H1 (cell line): ENCODE data around the gene RTF2. TPM values are rescaled to one million over a fixed set of nuclear protein-coding genes. Genes with fewer than 3 reads are reported as not detected.

Experiments
- CTCF ChIA-PET: fragments of 300-600 bp; sonication (Branson Sonifier 250); formaldehyde crosslinking; loops from one replicate; lab custom pipeline; 2021; ENCODE audit not compliant: partially characterized antibody; lab: Charles Lee
- POLR2A ChIA-PET: fragments of 300-600 bp; sonication (Branson Sonifier 250); formaldehyde crosslinking; loops from one replicate; lab custom pipeline; 2021; ENCODE audit warnings: inconsistent platforms; ENCODE audit not compliant: partially characterized antibody; lab: Charles Lee
- DNase-seq, 2 experiments: peaks; one replicate each; pipeline versions ENCODE4 v3.0.0 to v3.0.0-alpha.2; 2010 to 2022; ENCODE audit warnings: low spot score in 2 of 2, low read depth in 1 of 2, mixed read lengths in 1 of 2
- FAIRE-seq: peaks from 2 replicates; lab custom pipeline; 2011; peaks lifted over from hg19 to GRCh38; lab: Jason Lieb, UNC
- H2AFZ ChIP-seq: 2 replicates; pipeline ENCODE4 v1.8.1; 2012; ENCODE audit warnings: low read length, inconsistent platforms
- H2AK5ac ChIP-seq: 2 replicates; pipeline ENCODE4 v1.6.1; 2013; ENCODE audit warnings: low read depth, low read length
- H2BK120ac ChIP-seq: replicated peaks from 2 replicates; pipeline ENCODE3; 2013; ENCODE audit warnings: low read depth, low read length, inconsistent platforms
- H2BK12ac ChIP-seq: 2 replicates; pipeline ENCODE4 v1.6.1; 2013; ENCODE audit warnings: low read depth, low read length
- H2BK15ac ChIP-seq: 2 replicates; pipeline ENCODE4 v1.6.1; 2013; ENCODE audit warnings: low read length
- H2BK20ac ChIP-seq: 2 replicates; pipeline ENCODE4 v1.6.1; 2013; ENCODE audit warnings: low read length
- H2BK5ac ChIP-seq: 2 replicates; pipeline ENCODE4 v1.6.1; 2013; ENCODE audit warnings: low read depth, low read length
- H3K14ac ChIP-seq: 2 replicates; pipeline ENCODE4 v1.6.1; 2013; ENCODE audit warnings: inconsistent platforms; ENCODE audit not compliant: insufficient read length
- H3K18ac ChIP-seq: 2 replicates; pipeline ENCODE4 v1.6.1; 2013; ENCODE audit warnings: low read length; ENCODE audit errors: extremely low read depth
- H3K23ac ChIP-seq: 2 replicates; pipeline ENCODE4 v1.6.1; 2013; ENCODE audit warnings: inconsistent platforms; ENCODE audit not compliant: insufficient read length
- H3K23me2 ChIP-seq: 2 replicates; pipeline ENCODE4 v1.6.1; 2013; ENCODE audit warnings: low read depth, low read length
- H3K27ac ChIP-seq: 2 replicates; pipeline ENCODE4 v1.6.1; 2011; ENCODE audit warnings: low read depth, low read length, inconsistent platforms
- H3K27me3 ChIP-seq, 4 experiments: replicated peaks in 1 of 4; 1 replicate in 1 of 4; 2 replicates in 3 of 4; pipeline versions ENCODE4 v1.6.1 to v1.8.1; 2011 to 2013; ENCODE audit warnings: low read length in 3 of 4, mild to moderate bottlenecking in 3 of 4, inconsistent platforms in 2 of 4, mixed read lengths in 2 of 4, moderate library complexity in 1 of 4; ENCODE audit not compliant: control insufficient read depth in 3 of 4, insufficient read depth in 3 of 4; ENCODE audit errors: extremely low read depth in 1 of 4
- H3K36me3 ChIP-seq, 4 experiments: 2 replicates each; pipeline versions ENCODE4 v1.6.1 to v1.8.1; 2011 to 2013; ENCODE audit warnings: mild to moderate bottlenecking in 4 of 4, low read length in 3 of 4, moderate library complexity in 2 of 4, control low read depth in 1 of 4, inconsistent platforms in 1 of 4; ENCODE audit not compliant: insufficient read depth in 4 of 4, control insufficient read depth in 2 of 4
- H3K4ac ChIP-seq: replicated peaks from 2 replicates; pipeline ENCODE3; 2013; ENCODE audit warnings: low read length, low read depth, mixed read lengths, inconsistent platforms; ENCODE audit not compliant: insufficient read length
- H3K4me1 ChIP-seq, 4 experiments: replicated peaks in 1 of 4; 1 replicate in 1 of 4; 2 replicates in 3 of 4; pipeline versions ENCODE4 v1.6.1 to v1.8.1; 2011 to 2013; ENCODE audit warnings: low read length in 3 of 4, inconsistent platforms in 2 of 4, mixed read lengths in 1 of 4; ENCODE audit not compliant: insufficient read depth in 4 of 4, control insufficient read depth in 3 of 4
- H3K4me2 ChIP-seq, 2 experiments: 2 replicates each; pipeline versions ENCODE4 v1.6.1 to v1.8.1; 2011 to 2013; ENCODE audit warnings: low read depth in 2 of 2, low read length in 2 of 2, control low read depth in 1 of 2, inconsistent platforms in 1 of 2, mild to moderate bottlenecking in 1 of 2; ENCODE audit not compliant: insufficient read depth in 1 of 2
- H3K4me3 ChIP-seq, 4 experiments: fragments of 200-600, 300-600 bp in 1 of 4; sonication (generic), shearing (Covaris generic), sonication (Bioruptor Twin) in 1 of 4; 2 replicates each; pipeline versions ENCODE4 v1.5.1 to v1.8.1; 2011 to 2016; ENCODE audit warnings: low read length in 4 of 4, low read depth in 3 of 4, control low read depth in 2 of 4, inconsistent platforms in 2 of 4, mild to moderate bottlenecking in 2 of 4, mixed read lengths in 1 of 4, moderate library complexity in 1 of 4; ENCODE audit not compliant: insufficient read depth in 2 of 4; ENCODE audit errors: extremely low read depth in 1 of 4
- H3K56ac ChIP-seq: replicated peaks from 2 replicates; pipeline ENCODE3; 2013; ENCODE audit warnings: low read depth, mild to moderate bottlenecking, mixed read lengths, low read length, inconsistent platforms; ENCODE audit not compliant: insufficient read length
- H3K79me1 ChIP-seq: 2 replicates; pipeline ENCODE4 v1.6.1; 2013; ENCODE audit warnings: low read depth, low read length, control low read depth
- H3K79me2 ChIP-seq, 2 experiments: 2 replicates each; pipeline versions ENCODE4 v1.6.1 to v1.8.1; 2012 to 2013; ENCODE audit warnings: low read length in 2 of 2, mild to moderate bottlenecking in 2 of 2, inconsistent platforms in 1 of 2; ENCODE audit not compliant: insufficient read depth in 2 of 2, control insufficient read depth in 1 of 2
- H3K9ac ChIP-seq, 4 experiments: replicated peaks in 1 of 4; 1 replicate in 1 of 4; 2 replicates in 3 of 4; pipeline versions ENCODE4 v1.6.1 to v1.8.1; 2011 to 2013; ENCODE audit warnings: low read depth in 3 of 4, low read length in 3 of 4, control low read depth in 2 of 4, mild to moderate bottlenecking in 2 of 4, moderate library complexity in 2 of 4, inconsistent platforms in 1 of 4; ENCODE audit errors: extremely low read depth in 1 of 4
- H3K9me3 ChIP-seq, 2 experiments: 2 replicates each; pipeline versions ENCODE4 v1.6.1 to v1.8.1; 2012 to 2013; ENCODE audit warnings: mild to moderate bottlenecking in 2 of 2, moderate library complexity in 2 of 2, control low read depth in 1 of 2, inconsistent platforms in 1 of 2, low read depth in 1 of 2, low read length in 1 of 2, mixed read lengths in 1 of 2; ENCODE audit not compliant: insufficient read depth in 2 of 2
- H4K20me1 ChIP-seq, 2 experiments: replicated peaks in 1 of 2; 2 replicates each; pipeline versions ENCODE3 to v1.8.1; 2011 to 2013; ENCODE audit warnings: inconsistent platforms in 2 of 2, low read length in 2 of 2, mild to moderate bottlenecking in 1 of 2; ENCODE audit not compliant: insufficient read depth in 2 of 2, control insufficient read depth in 1 of 2
- H4K5ac ChIP-seq: 2 replicates; pipeline ENCODE4 v1.6.1; 2013; ENCODE audit warnings: low read length, low read depth, mixed read lengths, inconsistent platforms; ENCODE audit not compliant: insufficient read length
- H4K8ac ChIP-seq: 2 replicates; pipeline ENCODE4 v1.8.0; 2013; ENCODE audit warnings: mild to moderate bottlenecking, moderate library complexity, low read length, inconsistent platforms; ENCODE audit not compliant: insufficient read depth; ENCODE audit errors: extremely low read depth
- H4K91ac ChIP-seq: replicated peaks from 2 replicates; pipeline ENCODE3; 2013; ENCODE audit warnings: low read length, mixed read lengths, inconsistent platforms; ENCODE audit not compliant: insufficient read length
- BRCA1 ChIP-seq: IDR thresholded peaks from 2 replicates; pipeline ENCODE4 v1.6.1; 2012; ENCODE audit warnings: low read depth, low read length, improper control_type of control experiment
- CHD2 ChIP-seq: IDR thresholded peaks from 2 replicates; pipeline ENCODE4 v1.6.1; 2012; ENCODE audit warnings: low read length, improper control_type of control experiment
- FOSL1 ChIP-seq: IDR thresholded peaks from 2 replicates; pipeline ENCODE4 v1.6.1; 2011; ENCODE audit warnings: mild to moderate bottlenecking, low read depth, low read length, moderate library complexity; ENCODE audit not compliant: insufficient read depth
- HDAC2 ChIP-seq, 2 experiments: fragments of 300-600 bp in 1 of 2; sonication (generic) in 1 of 2; IDR thresholded peaks; 2 replicates each; pipeline ENCODE4 v1.6.1; 2011 to 2012; ENCODE audit warnings: low read depth in 2 of 2, low read length in 2 of 2, mild to moderate bottlenecking in 2 of 2, moderate library complexity in 2 of 2, borderline replicate concordance in 1 of 2, inconsistent platforms in 1 of 2
- MAFK ChIP-seq: IDR thresholded peaks from 2 replicates; pipeline ENCODE4 v1.6.1; 2012; ENCODE audit warnings: low read depth, mild to moderate bottlenecking, improper control_type of control experiment, low read length
- SRF ChIP-seq: IDR thresholded peaks from 2 replicates; pipeline ENCODE4 v1.6.1; 2011; ENCODE audit warnings: mild to moderate bottlenecking, low read depth, low read length, moderate library complexity
- TAF1 ChIP-seq: IDR thresholded peaks from 2 replicates; pipeline ENCODE4 v1.6.1; 2011; ENCODE audit warnings: mild to moderate bottlenecking, low read depth, low read length
- TAF7 ChIP-seq: optimal IDR thresholded peaks from 2 replicates; pipeline ENCODE3; 2011; ENCODE audit warnings: low read depth, mild to moderate bottlenecking, inconsistent platforms, low read length, moderate library complexity, borderline replicate concordance
- WGBS, 2 experiments: shearing (Covaris generic) in 1 of 2; methylation state at CpG; one replicate each; pipeline versions ENCODE4 v1.1.6 to v1.1.7; 2013 to 2015; ENCODE audit warnings: low lambda C conversion rate in 2 of 2, mixed read lengths in 2 of 2, inconsistent platforms in 1 of 2, low coverage in 1 of 2, missing lambda C conversion rate in 1 of 2; ENCODE audit not compliant: insufficient replicate concordance in 2 of 2, insufficient coverage in 1 of 2, insufficient read length in 1 of 2; ENCODE audit errors: extremely low coverage in 1 of 2, missing lambda C conversion rate in 1 of 2; 5-methylcytosine and 5-hydroxymethylcytosine counted together
- polyA plus RNA-seq, 7 experiments: library from polyadenylated mRNA; depleted of rRNA in 3 of 7; stranded (reverse) in 5 of 7; unstranded in 2 of 7; fragments of >200 nt in 5 of 7; fragments of 200-250 nt in 2 of 7; gene quantifications; 1 replicate in 5 of 7; 2 replicates in 1 of 7; 4 replicates in 1 of 7; pipeline versions ENCODE4 v1.2.1 to v1.2.3, GENCODE V29; 2011 to 2013; ENCODE audit warnings: missing spikeins in 2 of 7, mixed read lengths in 2 of 7
- total RNA-seq: library from RNA; stranded (reverse); fragmentation: NEBNext Ultra II Directional; extraction: Animal tissue kit (Norgen Biotek cat#: 25700); gene quantifications from 2 replicates; pipeline ENCODE4 v1.2.1, GENCODE V29; 2021

The RTF2 gene
- total and polyA plus RNA-seq, 2 of the 8 experiments (the other 6 are each of a cell fraction or from before 2014, with no cell fraction given): 33.9 to 51.2 TPM

DNA sequence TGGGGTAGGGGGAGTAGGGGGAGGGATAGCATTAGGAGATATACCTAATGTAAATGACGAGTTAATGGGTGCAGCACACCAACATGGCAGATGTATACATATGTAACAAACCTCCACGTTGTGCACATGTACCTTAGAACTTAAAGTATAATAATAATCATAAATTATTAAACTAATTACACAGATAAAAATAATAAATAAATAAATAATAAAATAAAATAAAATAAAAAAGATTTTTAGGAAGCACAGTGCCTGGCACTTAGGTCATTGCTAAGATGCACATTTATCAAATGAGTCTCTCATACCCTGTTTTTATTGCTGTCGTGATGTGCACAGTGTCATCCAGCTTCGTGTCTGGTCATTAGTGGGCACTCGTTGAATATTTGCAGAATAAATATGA lies 19.0 kb upstream of the RTF2 start:
- no peaks in the 10 kb centered on the region for H3K36me3 ChIP-seq
- FAIRE-seq: no peak
- no peak for DNase-seq
- no peak overlapping the region for H3K4me3 ChIP-seq
- TF ChIP-seq SRF: no peak
- no peak for TF ChIP-seq BRCA1
- no peak for TF ChIP-seq TAF1
- no peak for TF ChIP-seq MAFK
- no peak for TF ChIP-seq HDAC2 (IDR thresholded peaks at IDR 0.05; ENCODE audit: borderline replicate concordance in 1 of 2, low read depth in 2 of 2, low read length in 2 of 2)
- TF ChIP-seq TAF7: no peak
- TF ChIP-seq CHD2: no peak
- TF ChIP-seq FOSL1: no peak
- H3K23me2 ChIP-seq: no peaks in the 10 kb centered on the region
- no peak overlapping the region for H2BK120ac ChIP-seq
- H3K56ac ChIP-seq: no peak overlapping the region
- H4K20me1 ChIP-seq: peaks cover 2 to 3% of the 10 kb centered on the region in 2 experiments
- no peak overlapping the region for H2BK20ac ChIP-seq
- H3K9me3 ChIP-seq: no peaks in the 10 kb centered on the region
- H3K18ac ChIP-seq: no peak overlapping the region
- H3K27ac ChIP-seq: no peak overlapping the region
- POLR2A ChIA-PET: no interaction called here
- H3K14ac ChIP-seq: no peak overlapping the region
- WGBS, 2 experiments: 90% methylated on average over 5 of the region's 5 CpGs; no CpG with 5 or more reads in 1 of the 2 experiments
- no peaks in the 10 kb centered on the region for H3K79me2 ChIP-seq
- H3K4ac ChIP-seq: no peak overlapping the region
- CTCF ChIA-PET: no interaction called here
- H4K5ac ChIP-seq: no peak overlapping the region
- H3K27me3 ChIP-seq: no peaks in the 10 kb centered on the region; a peak in 2 of 7 replicates
- no peak overlapping the region for H2BK5ac ChIP-seq
- H3K9ac ChIP-seq: no peak overlapping the region
- H2BK12ac ChIP-seq: no peak overlapping the region
- no peak overlapping the region for H3K4me2 ChIP-seq
- H3K4me1 ChIP-seq: peaks cover 0 to 5% (median 4%) of the 10 kb centered on the region in 4 experiments; a peak in 5 of 7 replicates
- no peaks in the 10 kb centered on the region for H3K79me1 ChIP-seq
- no peak overlapping the region for H4K91ac ChIP-seq
- H2BK15ac ChIP-seq: no peak overlapping the region
- no peak overlapping the region for H3K23ac ChIP-seq
- H2AFZ ChIP-seq: no peak overlapping the region
- no peak overlapping the region for H2AK5ac ChIP-seq
- H4K8ac ChIP-seq: no peak overlapping the region
